ENCODE measurements around the gene SERINC5. TPM values are rescaled to one million over a fixed set of nuclear protein-coding genes. Genes with fewer than 3 reads are reported as not detected.

The SERINC5 gene
- total RNA-seq, 4 donors from 2014 or later = 9.5 to 54.5 (median 22.4) TPM

DNA sequence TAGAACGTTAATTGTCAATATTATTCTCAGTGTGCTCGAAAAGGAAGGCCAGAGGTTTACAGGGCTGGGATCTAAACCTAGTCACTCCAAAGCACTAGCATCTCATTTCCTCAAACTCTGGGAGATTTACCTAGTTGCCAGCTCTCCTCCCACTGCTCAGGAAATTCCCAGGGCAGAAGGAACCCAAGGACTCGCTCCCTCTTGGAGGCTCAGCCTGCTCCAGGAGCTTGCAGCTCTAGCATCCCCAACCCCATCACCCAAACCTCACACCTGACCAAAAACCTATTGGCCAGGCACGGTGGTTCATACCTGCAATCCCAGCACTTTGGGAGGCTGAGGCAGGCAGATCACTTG, 26.0 kb downstream of the SERINC5 start:
- H3K36me3 ChIP-seq = no peaks in the 10 kb centered on the region
- no peaks in the 10 kb centered on the region for H3K9me3 ChIP-seq
- no peaks in the 10 kb centered on the region for H3K27me3 ChIP-seq
- no peak overlapping the region for H3K27ac ChIP-seq
- DNase-seq = no peak
- no peak overlapping the region for H3K4me3 ChIP-seq
- no peak for TF ChIP-seq CTCF (IDR thresholded peaks at IDR 0.05)
- TF ChIP-seq POLR2A (IDR thresholded peaks at IDR 0.05) = no peak
- H3K4me1 ChIP-seq = no peaks in the 10 kb centered on the region
- intact Hi-C loops (cut with DNase I; ENCODE audit: low total_unique reads) = no loop called here

DNA sequence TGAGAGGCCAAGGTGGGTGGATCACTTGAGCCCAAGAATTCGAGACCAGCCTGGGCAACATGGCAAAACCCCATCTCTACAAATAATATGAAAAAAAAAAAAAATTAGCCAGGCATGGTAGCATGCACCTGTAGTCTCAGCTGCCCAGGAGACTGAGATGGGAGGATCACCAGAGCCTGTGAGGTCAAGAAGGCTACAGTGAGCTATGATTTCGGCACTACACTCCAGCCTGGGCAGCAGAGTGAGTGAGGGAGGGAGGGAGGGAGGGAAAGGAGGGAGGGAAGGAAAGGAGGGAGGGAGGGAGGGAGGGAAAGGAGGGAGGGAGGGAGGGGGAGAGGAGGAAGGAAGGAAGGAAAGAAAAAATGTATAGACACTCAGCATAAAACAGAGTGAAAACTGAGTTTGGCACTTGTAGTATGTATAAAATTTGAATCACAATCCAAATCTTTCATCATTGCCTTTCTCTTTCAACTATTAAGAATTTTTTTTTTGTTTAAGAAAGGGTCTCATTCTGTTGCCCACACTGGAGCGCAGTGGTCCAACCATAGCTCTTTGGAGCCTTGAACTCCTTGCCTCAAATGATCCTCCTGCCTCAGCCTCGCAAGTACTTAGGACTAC, 27.8 kb downstream of the SERINC5 start:
- DNase-seq = no peak
- H3K4me3 ChIP-seq = no peak overlapping the region
- TF ChIP-seq CTCF (IDR thresholded peaks at IDR 0.05) (no peak), POLR2A (IDR thresholded peaks at IDR 0.05) (no peak)

DNA sequence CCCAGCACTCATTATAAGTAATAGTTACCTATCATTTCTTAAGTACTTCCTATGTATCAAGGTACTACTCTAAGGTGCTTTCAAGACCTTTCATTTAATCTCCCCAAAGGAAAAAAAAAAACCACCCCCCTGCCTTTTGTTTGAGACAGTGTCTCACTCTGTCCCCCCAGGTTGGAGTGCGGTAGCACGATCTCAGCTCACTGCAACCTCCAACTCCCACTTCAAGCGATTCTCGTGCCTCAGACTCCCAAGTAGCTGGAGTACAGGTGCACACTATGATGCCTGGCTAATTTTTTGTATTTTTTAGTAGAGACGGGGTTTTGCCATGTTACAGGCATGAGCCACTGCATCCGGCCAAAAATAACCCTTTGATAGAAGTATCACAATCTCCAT, 29.9 kb downstream of the SERINC5 start:
- H3K27ac ChIP-seq = no peak overlapping the region
- no peak for DNase-seq
- no peaks in the 10 kb centered on the region for H3K36me3 ChIP-seq
- no peaks in the 10 kb centered on the region for H3K9me3 ChIP-seq
- no peaks in the 10 kb centered on the region for H3K27me3 ChIP-seq
- no peaks in the 10 kb centered on the region for H3K4me1 ChIP-seq
- no peak for TF ChIP-seq CTCF (IDR thresholded peaks at IDR 0.05)
- TF ChIP-seq POLR2A (IDR thresholded peaks at IDR 0.05) = no peak
- no peak overlapping the region for H3K4me3 ChIP-seq
- intact Hi-C loops (cut with DNase I; ENCODE audit: low total_unique reads) = no loop called here

More for the DNA sequence above, 27.8 kb downstream of the SERINC5 start:
- intact Hi-C loops (cut with DNase I; ENCODE audit: low total_unique reads) = no loop called here
- Histone ChIP-seq H3K27ac (no peak overlapping the region), H3K27me3 (no peaks in the 10 kb centered on the region), H3K9me3 (no peaks in the 10 kb centered on the region), H3K36me3 (no peaks in the 10 kb centered on the region), H3K4me1 (no peaks in the 10 kb centered on the region)

DNA sequence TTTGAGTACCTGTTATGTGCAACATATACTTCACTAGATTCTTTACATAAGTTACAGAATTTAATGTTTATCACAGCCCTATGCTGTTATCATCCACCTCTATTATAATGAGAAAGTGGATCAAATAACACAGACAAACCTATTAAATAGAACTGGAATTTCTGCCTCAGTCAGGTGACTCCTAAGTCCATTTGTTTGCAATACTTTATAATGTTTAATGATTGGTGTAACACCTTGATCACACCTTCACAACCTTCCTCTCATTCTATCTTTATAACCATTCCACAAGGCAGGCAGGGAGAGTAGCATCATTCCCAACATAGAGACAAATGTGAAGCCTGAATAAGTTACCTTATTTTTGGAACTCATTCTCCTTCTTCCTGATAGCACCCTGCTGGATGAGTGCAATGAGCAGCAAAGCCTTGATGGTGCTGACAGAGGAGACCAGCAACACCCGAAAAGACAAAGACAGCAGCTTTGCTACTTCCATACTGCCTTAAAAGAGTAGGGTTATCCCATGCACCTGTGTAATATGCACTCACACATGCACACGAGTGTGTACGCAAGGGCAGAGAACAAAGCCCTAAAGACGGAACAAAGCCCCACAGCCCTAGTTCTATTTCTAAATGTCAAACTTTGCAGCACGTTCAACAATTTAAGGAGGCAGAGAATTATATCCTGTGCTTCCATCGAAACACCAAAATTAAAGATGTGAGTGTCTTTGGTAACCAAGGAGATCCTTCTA, 30.5 kb downstream of the SERINC5 start:
- H3K4me3 ChIP-seq = no peak overlapping the region
- no peak overlapping the region for H3K27ac ChIP-seq
- no peak for DNase-seq
- TF ChIP-seq CTCF (IDR thresholded peaks at IDR 0.05) (no peak), POLR2A (IDR thresholded peaks at IDR 0.05) (no peak)
- intact Hi-C loops (cut with DNase I; ENCODE audit: low total_unique reads) = no loop called here
- no peaks in the 10 kb centered on the region for H3K36me3 ChIP-seq
- H3K9me3 ChIP-seq = no peaks in the 10 kb centered on the region
- no peaks in the 10 kb centered on the region for H3K4me1 ChIP-seq
- no peaks in the 10 kb centered on the region for H3K27me3 ChIP-seq

DNA sequence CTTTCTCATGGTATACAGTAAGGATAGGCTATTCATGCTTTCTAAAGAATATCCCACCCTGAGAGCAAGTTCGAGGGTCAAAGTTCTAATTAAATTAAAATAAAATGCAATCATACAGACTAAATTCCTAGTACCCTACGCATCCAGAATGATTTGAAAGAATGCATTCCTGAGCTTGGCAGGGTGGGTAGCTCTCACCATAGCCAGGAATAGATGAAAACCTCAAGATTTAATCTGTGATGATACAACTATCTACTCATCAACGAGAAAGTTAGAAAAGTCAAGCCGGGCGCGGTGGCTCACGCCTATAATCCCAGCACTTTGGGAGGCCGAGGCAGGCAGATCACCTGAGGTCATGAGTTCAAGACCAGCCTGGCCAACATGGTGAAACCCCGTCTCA, 32.3 kb downstream of the SERINC5 start:
- H3K27ac ChIP-seq = no peak overlapping the region
- H3K27me3 ChIP-seq = no peaks in the 10 kb centered on the region
- H3K9me3 ChIP-seq = no peaks in the 10 kb centered on the region
- TF ChIP-seq CTCF (IDR thresholded peaks at IDR 0.05) (no peak), POLR2A (IDR thresholded peaks at IDR 0.05) (no peak)
- no peak for DNase-seq
- H3K4me3 ChIP-seq = no peak overlapping the region
- intact Hi-C loops (cut with DNase I; ENCODE audit: low total_unique reads) = no loop called here
- H3K4me1 ChIP-seq = no peaks in the 10 kb centered on the region
- no peaks in the 10 kb centered on the region for H3K36me3 ChIP-seq
